HL-60 (cell line): ENCODE results near the gene ZNF22.

Experiments used
- CTCF ChIP-seq: IDR thresholded peaks from one replicate; pipeline ENCODE4 v1.5.1; 2011; ENCODE audit warnings: low read length, control low read depth, inconsistent platforms; ENCODE audit not compliant: insufficient read depth
- POLR2AphosphoS5 ChIP-seq: IDR thresholded peaks from 2 replicates; pipeline ENCODE4 v1.6.1; 2012; ENCODE audit warnings: low read depth

GRCh38 chr10:44960088-44960460 lies 40.6 kb upstream of the ZNF22 start:
- TF ChIP-seq POLR2AphosphoS5 (no peak), CTCF (no peak)
